Parathyroid adenoma (tissue), 2 donors: ENCODE measurements around the gene NECTIN1.

Source experiments
- H2AFZ ChIP-seq: fragments of 300-600 bp; sonication (generic); one replicate; pipeline ENCODE4 v1.7.0; 2017; ENCODE audit warnings: antibody characterized with exemption, mild to moderate bottlenecking
- H3K27ac ChIP-seq: fragments of 300-600 bp; sonication (generic); one replicate; pipeline ENCODE4 v1.7.0; 2017
- H3K27me3 ChIP-seq: fragments of 300-600 bp; sonication (generic); one replicate; pipeline ENCODE4 v1.7.0; 2017; ENCODE audit warnings: low read length; ENCODE audit not compliant: control insufficient read depth, insufficient read depth
- H3K36me3 ChIP-seq: fragments of 300-600 bp; sonication (generic); one replicate; pipeline ENCODE4 v1.7.0; 2017; ENCODE audit warnings: low read length; ENCODE audit not compliant: control insufficient read depth, insufficient read depth
- H3K4me1 ChIP-seq: fragments of 300-600 bp; sonication (generic); one replicate; pipeline ENCODE4 v1.7.0; 2017; ENCODE audit warnings: control low read depth
- H3K4me2 ChIP-seq: fragments of 300-600 bp; sonication (generic); one replicate; pipeline ENCODE4 v1.7.0; 2017; ENCODE audit warnings: low read length
- H3K4me3 ChIP-seq: fragments of 300-600 bp; sonication (generic); one replicate; pipeline ENCODE4 v1.7.0; 2017; ENCODE audit warnings: low read depth, low read length
- H3K79me2 ChIP-seq: fragments of 300-600 bp; sonication (generic); one replicate; pipeline ENCODE4 v1.7.0; 2017; ENCODE audit warnings: control low read depth
- H3K9ac ChIP-seq: fragments of 300-600 bp; sonication (generic); one replicate; pipeline ENCODE4 v1.7.0; 2017; ENCODE audit warnings: mild to moderate bottlenecking
- H3K9me3 ChIP-seq: fragments of 300-600 bp; sonication (generic); one replicate; pipeline ENCODE4 v1.7.0; 2017; ENCODE audit warnings: low read length; ENCODE audit not compliant: control insufficient read depth
- CTCF ChIP-seq: fragments of 300-600 bp; sonication (generic); IDR thresholded peaks from one replicate; pipeline ENCODE4 v1.7.0; 2017; ENCODE audit warnings: antibody characterized with exemption, mild to moderate bottlenecking
- donor health status: primary hyperparathyroidism.

NECTIN1 gene

DNA sequence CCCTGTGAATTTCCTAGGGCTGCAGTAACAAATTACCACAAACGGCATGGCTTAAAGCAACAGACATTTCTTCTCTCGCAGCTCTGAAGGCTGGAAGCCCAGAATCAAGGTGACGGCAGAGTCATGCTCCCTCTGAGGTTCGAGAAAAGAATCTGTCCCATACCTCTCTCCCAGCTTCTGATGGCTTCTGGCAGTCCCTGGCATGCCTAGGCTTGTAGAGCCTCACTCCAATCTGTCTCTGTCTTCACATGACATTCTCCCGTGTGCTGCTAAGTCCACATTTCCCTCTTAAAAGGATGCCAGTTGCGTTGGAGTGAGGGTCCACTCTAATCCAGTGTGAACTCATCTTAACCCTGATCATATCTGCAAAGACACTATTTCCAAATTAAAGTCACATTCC, 116.2 kb downstream of the NECTIN1 start:
- Histone ChIP-seq H3K4me2 (no peak overlapping the region), H3K36me3 (no peaks in the 10 kb centered on the region), H3K9me3 (no peaks in the 10 kb centered on the region), H2AFZ (no peak overlapping the region), H3K27me3 (no peaks in the 10 kb centered on the region), H3K4me1 (no peaks in the 10 kb centered on the region), H3K79me2 (no peaks in the 10 kb centered on the region), H3K9ac (no peak overlapping the region), H3K4me3 (no peak overlapping the region), H3K27ac (no peak overlapping the region)
- no peak for TF ChIP-seq CTCF

DNA sequence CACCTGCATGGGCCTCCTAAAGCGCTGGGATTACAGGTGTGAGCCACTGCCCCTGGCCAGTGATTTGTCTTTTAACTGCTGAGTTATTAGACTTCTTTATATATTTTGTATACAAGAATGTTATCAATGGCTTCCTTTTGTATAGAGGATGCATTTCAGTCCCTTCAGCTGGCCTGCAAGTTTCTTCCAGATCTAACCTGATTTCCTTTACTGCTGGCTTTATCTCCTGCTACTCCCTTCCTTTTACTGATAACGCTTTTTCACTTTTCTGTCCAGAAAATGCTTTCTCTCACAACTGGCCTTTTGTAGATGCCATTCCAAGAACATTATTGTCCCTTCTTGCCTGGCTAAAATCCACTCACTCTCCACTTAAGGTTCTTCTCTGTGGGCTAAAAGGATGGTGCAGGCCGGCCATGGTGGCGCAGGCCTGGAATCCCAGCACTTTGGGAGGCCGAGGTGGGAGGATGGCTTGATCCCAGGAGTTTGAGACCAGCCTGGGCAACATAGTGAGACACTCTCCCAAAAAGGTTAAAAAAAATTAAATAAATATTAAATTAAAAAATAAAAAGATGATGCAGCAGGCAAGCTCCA, 118.1 kb downstream of the NECTIN1 start:
- H3K9ac ChIP-seq: no peak overlapping the region
- H3K79me2 ChIP-seq: no peaks in the 10 kb centered on the region
- no peaks in the 10 kb centered on the region for H3K9me3 ChIP-seq
- no peak overlapping the region for H2AFZ ChIP-seq
- TF ChIP-seq CTCF: no peak
- H3K36me3 ChIP-seq: no peaks in the 10 kb centered on the region
- H3K27me3 ChIP-seq: no peaks in the 10 kb centered on the region
- no peaks in the 10 kb centered on the region for H3K4me1 ChIP-seq
- H3K27ac ChIP-seq: no peak overlapping the region
- no peak overlapping the region for H3K4me3 ChIP-seq
- no peak overlapping the region for H3K4me2 ChIP-seq

DNA sequence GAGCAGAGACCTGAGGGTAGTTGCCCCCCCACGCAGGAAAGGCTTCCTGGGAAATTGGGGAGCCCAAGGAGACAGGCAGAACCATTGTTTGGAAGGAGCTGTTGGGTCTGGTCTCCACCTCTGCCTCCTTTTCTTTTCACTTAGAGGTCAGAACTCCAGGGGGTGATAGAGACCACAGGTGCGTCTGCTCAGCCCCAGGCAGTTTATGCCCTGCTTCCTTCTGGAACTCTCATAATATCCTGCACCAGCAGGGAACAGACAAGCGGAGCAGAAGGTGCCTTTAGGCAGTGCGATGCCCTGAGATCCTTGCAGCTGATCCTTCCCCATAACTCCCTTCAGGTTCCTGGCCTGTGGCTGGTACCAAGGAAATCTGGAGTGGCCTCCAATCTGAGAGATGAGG, 120.2 kb downstream of the NECTIN1 start:
- H3K27me3 ChIP-seq: no peaks in the 10 kb centered on the region
- no peak overlapping the region for H2AFZ ChIP-seq
- no peak overlapping the region for H3K4me3 ChIP-seq
- H3K4me2 ChIP-seq: no peak overlapping the region
- no peaks in the 10 kb centered on the region for H3K9me3 ChIP-seq
- H3K9ac ChIP-seq: no peak overlapping the region
- H3K36me3 ChIP-seq: no peaks in the 10 kb centered on the region
- H3K79me2 ChIP-seq: no peaks in the 10 kb centered on the region
- no peaks in the 10 kb centered on the region for H3K4me1 ChIP-seq
- H3K27ac ChIP-seq: no peak overlapping the region
- TF ChIP-seq CTCF: no peak

GRCh38 chr11:119608201-119608600, 120.8 kb downstream of the NECTIN1 start:
- H3K27me3 ChIP-seq: no peaks in the 10 kb centered on the region
- no peak overlapping the region for H3K9ac ChIP-seq
- H3K79me2 ChIP-seq: no peaks in the 10 kb centered on the region
- H3K9me3 ChIP-seq: no peaks in the 10 kb centered on the region
- no peak for TF ChIP-seq CTCF
- H3K4me1 ChIP-seq: no peaks in the 10 kb centered on the region
- no peaks in the 10 kb centered on the region for H3K36me3 ChIP-seq
- H3K4me2 ChIP-seq: no peak overlapping the region
- H3K4me3 ChIP-seq: no peak overlapping the region
- H3K27ac ChIP-seq: no peak overlapping the region
- H2AFZ ChIP-seq: no peak overlapping the region

GRCh38 chr11:119607726-119608125, 121.3 kb downstream of the NECTIN1 start:
- no peaks in the 10 kb centered on the region for H3K36me3 ChIP-seq
- no peaks in the 10 kb centered on the region for H3K79me2 ChIP-seq
- no peaks in the 10 kb centered on the region for H3K27me3 ChIP-seq
- no peak overlapping the region for H3K4me2 ChIP-seq
- no peak overlapping the region for H3K4me3 ChIP-seq
- H2AFZ ChIP-seq: no peak overlapping the region
- H3K9me3 ChIP-seq: no peaks in the 10 kb centered on the region
- no peak overlapping the region for H3K27ac ChIP-seq
- no peaks in the 10 kb centered on the region for H3K4me1 ChIP-seq
- no peak for TF ChIP-seq CTCF
- H3K9ac ChIP-seq: no peak overlapping the region
